Heart left ventricle (tissue), 13 donors: Measurements from ENCODE around the gene CXCR5.

Experiments used
- CTCF ChIP-seq, 12 donors: fragments of 200-600 bp; sonication (generic) in 4 of 12; IDR thresholded peaks; one replicate each; pipeline versions ENCODE4 v1.5.0 to v1.8.0; 2018 to 2022; ENCODE audit warnings: antibody characterized with exemption in 12 of 12, mild to moderate bottlenecking in 5 of 12
- POLR2A ChIP-seq, 2 donors: fragments of 450-650 bp; IDR thresholded peaks; one replicate each; pipeline ENCODE4 v1.6.1; 2017; ENCODE audit warnings: antibody characterized with exemption in 2 of 2, mild to moderate bottlenecking in 2 of 2, moderate library complexity in 2 of 2
- donor health status: ischemic (EF 13 %, LVEDD 7.1; RV severe dilation, severe dysfunction).
- donor health status: DM: no; HTN: yes; CAD: no.
- donor health status: DM: no; HTN: no; CAD: no.
- donor health status: ischemic (EF 25% LVEDD 6.9; RV normal size, moderate dysfunction).
- donor health status: ischemic (EF 25% LVEDD 5.7; RV mildly dilated, moderate dysfunction).
- donor health status: ischemic (EF 35%, LVEDD 5.7; RV mildly dilated, moderate dysfunction).
- donor health status: nonischemic (EF 11% LVEDD 7.7; RV severe dilation, severe dysfunction).
- donor health status: DM: yes; HTN: yes; CAD: no.
- donor health status: PGD.
- donor health status: ischemic (EF 29% LVEDD 5.4; RV normal size, mild dysfunction).
- donor health status: nonischemic (EF 23%, LVEDD 6.1; RV moderate dilation, normal function).

- TF ChIP-seq CTCF (IDR thresholded peaks at IDR 0.05) (no peak), POLR2A (IDR thresholded peaks at IDR 0.05) (no peak)
Observed at GRCh38 chr11:118843565-118843964, 40.1 kb upstream of the CXCR5 start.
